Stimulated activated CD4-positive, alpha-beta T cell treated with anti-CD3 and anti-CD28 coated beads, Interleukin-2, amount 100 ng/mL, for 48 hours (primary cell): Measurements from ENCODE around the gene ZFX.
A peak's percentile ranks its signal among the peaks of the same experiment; 100 is the strongest.
"Not testable (repeated sequence)": the region's sequence is repeated elsewhere in the genome, so short reads cannot be mapped to it uniquely, and the experiment has no call there.

ENCODE experiments used
- DNase-seq, 2 donors: peaks; one replicate each; pipeline ENCODE4 v3.0.0-alpha.2; 2020

The ZFX gene

DNA sequence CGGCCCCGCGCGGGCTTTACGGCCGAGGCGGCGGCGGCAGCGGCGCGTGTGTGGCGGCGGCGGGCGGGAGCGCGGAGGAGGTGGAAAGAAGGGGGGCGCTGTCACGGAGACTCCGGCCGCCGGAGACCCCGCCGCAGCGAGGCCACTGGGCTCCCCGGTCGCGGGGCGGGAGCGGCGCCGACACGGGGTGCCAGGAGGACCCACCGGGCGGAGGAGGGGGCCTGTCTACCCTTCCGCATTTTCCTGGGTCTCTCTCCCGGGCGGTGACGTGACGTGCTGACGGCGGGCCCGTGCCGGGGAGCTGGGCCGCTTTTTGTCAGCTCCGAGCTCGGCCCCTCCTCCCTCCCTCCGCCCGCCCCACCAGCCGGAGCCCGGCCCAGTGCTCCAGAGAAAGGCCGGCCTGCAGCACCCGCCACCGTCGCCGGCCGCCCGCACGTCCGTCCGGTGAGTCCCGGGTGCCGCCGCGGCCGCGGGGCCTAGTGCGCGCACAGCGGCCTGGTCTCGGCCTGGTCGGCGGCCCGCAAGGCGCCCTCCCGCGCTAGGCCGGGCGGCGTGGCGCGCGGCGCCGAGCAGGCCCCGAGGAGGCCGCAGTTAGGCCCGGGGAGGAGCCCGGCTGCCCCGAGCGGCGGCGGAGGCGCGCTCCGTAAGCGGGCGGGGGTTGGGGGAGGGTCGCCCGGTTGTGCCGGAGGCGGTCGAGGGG lies at the start of gene ZFX:
Gene ZFX (plus strand): TSS at position 379 of the 700 bp plus-strand sequence. CDS start 23,014 bp downstream, outside the sequence.
- DNase-seq, result peak in 1 of 2 donors; percentile 64

DNA sequence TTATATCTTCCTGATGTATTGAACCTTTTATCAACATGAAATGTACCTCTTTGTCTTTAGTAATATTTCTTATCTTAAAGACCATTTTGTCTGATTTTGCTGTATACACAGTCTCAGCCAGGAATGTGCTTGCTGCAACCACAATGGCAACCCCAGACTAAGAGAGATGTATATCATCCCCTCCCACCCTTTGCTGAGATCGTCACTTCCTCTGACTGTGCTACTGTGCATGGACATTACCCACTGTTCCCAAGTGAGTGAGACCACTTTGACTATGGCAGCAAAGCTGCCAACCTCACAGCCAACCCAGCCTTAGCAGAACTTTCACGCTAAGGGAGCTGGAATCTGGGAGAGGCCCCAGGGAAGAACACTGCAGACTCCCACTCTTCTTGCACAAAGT lies 48.8 kb upstream of the ZFX start:
- no peak for DNase-seq

DNA sequence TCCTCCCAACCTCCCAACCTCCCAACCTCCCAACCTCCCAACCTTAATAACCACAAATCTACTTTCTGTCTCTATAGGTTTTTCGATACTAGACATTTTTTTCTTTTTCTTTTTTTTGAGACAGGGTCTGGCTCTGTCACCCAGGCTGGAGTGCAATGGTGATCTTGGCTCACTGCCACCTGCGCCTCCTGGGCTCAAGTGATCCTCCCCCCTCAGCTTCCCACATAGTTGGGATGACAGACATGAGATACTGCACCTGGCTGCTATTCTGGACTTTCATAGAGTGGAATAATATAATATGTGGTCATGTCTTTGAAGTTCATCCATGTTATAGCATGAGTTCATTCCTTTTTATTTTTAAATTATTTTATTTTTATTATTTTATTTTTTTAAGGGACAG lies 39.5 kb upstream of the ZFX start:
- no peak for DNase-seq

DNA sequence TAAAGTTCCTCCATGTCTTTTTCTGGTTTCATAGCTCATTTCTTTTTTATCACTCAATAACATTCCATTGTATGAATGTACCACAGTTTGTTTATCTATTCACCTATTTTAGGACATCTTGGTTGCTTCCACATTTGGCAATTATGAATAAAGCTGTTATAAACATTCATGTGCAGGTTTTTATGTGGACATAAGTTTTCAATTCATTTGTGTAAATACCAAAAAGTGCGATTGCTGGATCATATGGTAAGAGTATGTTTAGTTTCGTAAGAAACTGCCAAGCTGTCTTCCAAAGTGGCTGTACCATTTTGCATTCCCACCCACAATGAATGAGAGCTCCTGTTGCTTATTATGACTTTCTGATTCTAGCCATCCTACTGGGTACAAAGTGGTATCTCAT lies 36.3 kb upstream of the ZFX start:
- DNase-seq, result no peak

DNA sequence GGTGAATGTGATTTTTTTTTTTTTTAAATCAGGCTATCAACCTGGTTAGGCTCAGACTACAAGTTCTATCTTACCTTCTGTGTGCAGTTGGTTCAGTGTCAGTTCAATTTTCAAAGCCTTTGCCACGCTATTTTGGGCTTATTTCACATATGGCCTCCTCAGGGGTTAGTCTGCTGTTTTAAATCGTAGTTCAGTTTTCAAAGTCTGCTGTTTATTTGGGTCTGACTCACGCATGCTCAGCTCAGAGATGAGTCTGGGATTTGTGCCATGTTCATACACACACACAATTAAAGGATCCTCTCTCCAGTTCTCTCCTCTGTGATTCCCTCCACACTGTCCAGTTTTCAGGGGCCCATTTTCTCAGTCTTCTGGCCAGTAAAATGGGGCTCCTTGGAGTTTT lies 32.3 kb upstream of the ZFX start:
- no peak for DNase-seq

DNA sequence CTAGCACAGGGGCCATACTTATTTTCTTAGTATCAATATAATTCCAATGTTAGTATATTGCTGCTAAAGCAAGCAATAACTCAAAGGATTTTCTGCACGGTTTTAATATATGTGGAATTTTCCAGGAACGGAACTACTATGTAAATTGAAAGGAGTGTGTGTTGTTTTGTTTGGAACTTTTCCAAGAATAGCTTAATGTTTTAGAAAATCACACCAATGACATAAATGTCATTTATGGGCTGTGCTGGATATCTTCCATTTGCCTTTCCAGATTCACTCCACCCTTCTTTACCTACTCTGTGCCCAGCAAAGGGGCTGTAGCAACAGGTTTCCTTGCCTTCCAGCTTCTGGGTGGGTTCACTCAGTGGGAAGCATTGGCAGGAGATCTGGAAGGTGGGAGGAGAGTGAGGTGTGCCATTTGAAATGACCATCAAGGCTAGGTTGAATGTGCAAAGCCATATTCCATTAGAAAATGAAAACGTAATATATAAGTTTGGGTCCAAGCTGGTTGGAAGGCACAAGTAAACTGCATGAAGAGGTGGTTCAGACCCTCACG lies 25.2 kb upstream of the ZFX start:
- DNase-seq, result no peak

DNA sequence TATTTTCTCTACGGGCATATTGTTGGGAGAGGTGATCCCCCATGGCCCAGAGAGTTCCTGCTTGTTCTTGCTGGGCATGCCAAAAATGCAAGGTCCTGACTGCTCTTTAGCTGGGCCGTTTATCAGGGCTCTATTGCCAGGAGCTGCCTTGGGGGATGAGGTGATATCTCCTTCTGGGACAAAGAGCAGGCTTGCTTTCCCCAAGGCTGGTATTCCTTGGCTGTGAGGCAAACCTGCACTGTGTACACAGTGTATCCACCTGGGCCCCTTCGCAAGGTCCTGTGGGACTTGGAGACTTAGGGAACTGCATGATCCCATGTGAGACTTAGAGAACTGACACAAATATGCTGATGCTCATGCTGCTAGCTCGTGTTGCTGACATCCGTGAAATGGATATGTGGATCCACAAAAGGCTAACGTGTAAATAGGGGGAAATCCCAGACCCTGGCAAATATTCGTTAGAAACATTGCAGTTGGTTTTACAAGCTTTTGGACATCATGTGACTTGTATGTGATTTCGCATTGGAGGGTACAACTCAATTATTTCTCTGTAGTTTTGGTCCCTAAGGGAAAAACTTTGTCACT lies 24.4 kb upstream of the ZFX start:
- no peak for DNase-seq

DNA sequence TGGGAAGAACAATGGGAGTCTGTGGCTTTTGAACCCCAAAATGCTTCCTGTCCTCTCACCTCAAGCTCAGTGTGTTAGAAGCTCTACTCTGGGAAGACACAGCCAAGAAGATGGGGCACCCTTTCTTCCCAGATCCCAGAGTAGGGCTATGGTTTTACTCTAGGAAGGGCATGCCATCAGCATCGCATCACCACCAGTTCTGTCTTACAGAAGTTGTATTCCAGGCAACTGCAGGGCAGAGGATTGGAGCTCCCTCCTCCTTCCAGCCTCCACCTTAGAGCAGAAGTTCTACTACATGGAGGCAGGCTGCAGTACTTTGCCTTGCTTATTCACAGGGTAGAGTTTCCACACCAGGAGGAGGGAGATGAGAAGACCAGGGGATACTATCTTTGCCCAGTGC lies 18.1 kb upstream of the ZFX start:
- no peak for DNase-seq

DNA sequence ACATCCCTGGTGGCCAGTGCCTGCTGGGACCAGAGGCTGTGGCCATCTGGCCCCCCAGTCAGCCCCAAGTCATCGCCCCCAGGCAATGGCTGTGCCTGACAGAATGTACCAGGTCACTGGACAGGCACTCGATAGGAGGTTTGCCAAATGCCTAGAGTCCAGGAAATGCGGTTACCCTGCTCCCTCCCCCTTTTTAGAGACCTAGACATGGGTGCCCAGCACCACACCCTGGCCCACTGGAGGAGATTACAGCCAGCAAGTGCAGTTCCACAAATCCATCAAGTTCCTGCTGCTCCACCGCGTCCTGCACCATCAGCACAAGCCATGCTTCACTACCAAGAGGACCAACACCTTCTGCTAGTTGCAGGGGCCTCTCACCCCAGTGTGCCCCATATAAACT lies 16.2 kb upstream of the ZFX start:
- DNase-seq, result no peak

DNA sequence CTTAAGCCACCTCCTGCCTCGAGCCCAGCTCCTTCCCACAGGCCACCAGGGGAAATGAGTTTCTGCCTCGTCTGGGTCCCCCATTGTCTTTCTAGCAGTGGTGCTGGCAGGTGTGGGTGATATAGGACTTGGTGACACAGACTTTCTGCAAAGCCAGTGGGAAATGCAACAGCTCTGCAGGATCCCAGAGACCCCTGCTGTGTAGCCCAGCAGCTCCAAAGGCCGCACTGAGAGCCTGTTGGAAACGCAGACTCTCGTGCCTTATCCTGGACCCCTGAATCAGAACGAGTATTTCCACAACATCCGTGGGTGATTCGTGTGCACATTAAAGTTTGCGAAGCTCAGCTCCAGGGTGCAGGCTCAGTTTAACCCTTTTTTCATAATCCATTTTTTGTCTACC lies 13.8 kb upstream of the ZFX start:
- DNase-seq, result not testable (repeated sequence)

DNA sequence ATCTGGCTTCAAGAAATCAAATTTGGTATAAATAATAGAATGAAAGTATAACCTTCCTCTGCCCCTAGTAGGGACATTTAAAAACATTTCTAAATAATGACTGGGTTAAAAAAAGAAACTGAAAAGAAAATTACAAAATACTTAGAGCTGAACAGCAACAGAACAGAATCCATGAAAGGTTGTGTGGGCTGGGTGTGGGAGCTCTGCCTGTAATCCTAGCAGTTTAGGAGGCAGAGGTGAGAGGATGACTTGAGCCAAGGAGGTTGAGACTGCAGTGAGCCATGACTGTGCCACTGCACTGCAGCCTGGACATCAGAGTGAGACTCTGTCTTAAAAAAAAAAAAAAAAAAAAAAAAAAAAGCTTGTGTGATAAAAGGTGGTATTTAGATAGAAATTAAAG lies 12.3 kb upstream of the ZFX start:
- no peak for DNase-seq

DNA sequence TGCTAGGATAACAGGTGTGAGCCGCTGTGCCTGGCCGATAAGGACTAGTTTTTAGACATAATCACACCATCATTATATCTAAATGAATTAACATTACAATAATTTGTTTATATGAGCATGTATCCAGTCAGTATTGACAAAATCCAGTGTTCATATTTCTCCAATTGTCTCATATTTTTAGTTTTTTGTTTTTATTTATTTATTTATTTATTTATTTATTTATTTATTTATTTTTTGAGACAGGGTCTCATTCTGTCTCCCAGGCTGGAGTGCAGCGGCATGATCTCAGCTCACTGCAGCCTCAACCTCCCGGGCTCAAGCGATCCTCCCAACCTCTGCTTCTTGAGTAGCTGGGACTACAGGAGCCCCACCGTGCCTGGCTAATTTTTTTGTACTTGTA lies 5.5 kb upstream of the ZFX start:
- not testable (repeated sequence) for DNase-seq

DNA sequence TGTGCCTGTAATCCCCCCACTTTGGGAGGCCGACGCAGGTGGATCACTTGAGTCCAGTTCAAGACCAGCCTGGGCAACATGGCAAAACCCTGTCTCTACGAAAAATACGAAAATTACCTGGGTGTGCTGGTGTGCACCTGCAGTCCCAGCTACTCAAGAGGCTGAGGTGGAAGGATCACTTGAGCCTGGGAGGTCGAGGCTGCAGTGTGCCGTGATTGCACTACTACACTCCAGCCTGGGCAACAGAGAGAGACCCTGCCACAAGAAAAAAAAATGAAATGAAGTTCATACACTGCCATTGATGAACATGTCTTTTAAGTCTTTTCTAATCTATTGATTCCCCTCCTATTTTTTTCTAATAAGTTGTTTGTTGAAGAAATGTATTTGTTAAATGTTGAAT lies 5.0 kb upstream of the ZFX start:
- no peak for DNase-seq

DNA sequence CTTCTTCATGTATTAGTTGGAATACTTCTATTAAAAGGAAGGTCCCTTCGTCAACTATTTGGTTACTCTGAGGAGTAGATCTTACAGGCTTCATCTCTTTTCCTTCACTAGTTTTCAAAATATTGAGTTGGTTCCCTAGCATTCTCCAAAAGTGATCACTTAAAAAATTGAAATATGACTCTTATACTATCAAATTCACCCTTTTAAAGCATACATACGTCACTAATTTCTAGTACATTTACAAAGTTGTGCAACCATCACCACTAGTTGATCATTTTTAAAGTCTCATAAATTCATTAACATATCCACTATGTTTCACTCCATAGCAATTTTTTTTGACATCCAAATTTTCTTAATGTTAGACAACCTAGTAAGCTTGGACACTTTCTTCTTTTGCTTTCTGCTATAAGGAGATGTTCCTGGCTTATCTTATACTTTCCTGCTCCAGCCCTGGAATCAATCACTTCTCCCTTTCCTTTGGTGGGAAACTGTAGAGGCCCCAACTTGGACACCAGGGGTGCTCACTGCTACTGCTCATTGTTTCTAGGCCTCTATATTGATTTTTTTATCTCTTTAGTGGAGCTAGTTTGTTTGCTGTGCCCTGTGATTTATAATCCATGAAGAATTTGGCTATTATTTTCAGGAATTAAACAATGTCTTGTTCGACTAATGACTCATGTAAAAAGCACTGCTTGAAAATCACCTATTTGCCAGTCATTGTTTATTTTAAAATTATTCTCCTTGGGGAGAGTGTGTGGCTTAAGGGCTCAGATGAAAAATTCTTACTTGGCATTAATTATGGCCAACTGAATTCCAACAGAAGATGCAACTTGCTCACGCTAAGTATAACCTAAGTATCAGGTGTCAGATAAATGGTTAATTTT lies 4.0 kb upstream of the ZFX start:
- no peak for DNase-seq

DNA sequence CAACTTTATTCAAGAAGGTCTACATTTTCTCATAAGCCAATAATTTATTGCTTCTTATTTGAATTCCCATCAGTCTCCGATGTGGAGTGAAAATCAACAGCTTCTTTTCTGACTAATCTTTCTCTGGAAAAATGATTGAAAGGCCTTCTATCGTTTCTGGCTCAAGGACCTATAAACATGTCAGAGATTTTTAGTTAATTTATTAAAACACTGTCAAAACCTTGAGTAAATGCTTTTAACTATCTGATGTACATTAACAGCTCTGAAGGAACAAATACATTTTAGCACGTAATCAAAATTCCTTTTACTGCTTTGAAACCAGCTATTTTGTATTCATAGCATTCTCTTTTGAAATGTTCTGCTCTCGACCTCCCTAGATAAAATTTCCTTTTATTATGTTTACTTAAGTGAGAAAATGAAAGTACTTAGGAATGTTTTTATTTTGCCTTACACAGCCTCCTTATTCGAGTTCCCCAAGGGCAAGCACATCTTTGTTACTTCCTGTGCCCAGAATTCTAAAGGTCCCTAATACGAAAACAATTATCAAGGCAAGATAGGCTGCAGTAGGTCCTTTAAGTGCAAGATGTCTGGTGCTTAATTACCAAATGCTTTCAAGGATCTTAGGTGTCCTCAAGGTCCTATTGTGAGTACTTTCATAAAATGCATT lies 3.1 kb upstream of the ZFX start:
- DNase-seq, result no peak

DNA sequence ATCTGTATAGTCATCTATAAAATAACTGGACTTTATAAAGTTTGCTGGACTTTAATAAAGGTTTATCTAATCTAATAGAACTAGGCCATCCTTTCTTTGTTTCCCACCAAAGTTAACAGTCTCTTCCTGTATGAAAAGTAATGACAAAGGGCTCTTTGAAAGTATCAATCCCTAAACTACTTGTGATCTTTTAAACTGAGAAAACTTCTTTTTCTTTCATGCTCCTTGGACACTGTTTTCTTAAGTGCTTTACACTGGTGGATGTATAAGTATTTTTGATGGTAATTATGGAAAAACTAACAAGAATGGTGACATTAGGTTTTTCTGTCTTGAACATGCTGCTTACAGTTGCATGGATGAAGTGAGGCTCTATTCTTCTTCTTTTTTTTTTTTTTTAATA lies 2.4 kb upstream of the ZFX start:
- DNase-seq, result no peak

DNA sequence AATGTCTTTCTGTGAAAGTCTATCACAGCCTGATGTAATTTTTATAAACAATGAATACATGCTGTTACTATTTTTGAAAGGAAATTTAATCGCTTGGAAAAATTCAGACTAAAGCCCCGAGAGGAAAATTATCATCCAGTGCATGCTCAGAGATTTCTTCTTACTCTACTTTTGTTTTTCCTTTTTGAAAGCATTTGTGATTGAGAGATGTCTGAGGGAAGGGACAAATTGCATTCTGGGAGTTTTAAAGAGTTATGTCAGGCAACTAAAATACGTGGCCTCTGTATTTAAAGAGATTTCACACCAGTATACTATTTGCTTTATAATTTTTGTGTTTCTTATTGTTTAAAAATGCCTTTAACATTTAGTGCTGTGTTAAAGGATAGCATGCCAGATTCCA lies 1.4 kb upstream of the ZFX start:
- no peak for DNase-seq

DNA sequence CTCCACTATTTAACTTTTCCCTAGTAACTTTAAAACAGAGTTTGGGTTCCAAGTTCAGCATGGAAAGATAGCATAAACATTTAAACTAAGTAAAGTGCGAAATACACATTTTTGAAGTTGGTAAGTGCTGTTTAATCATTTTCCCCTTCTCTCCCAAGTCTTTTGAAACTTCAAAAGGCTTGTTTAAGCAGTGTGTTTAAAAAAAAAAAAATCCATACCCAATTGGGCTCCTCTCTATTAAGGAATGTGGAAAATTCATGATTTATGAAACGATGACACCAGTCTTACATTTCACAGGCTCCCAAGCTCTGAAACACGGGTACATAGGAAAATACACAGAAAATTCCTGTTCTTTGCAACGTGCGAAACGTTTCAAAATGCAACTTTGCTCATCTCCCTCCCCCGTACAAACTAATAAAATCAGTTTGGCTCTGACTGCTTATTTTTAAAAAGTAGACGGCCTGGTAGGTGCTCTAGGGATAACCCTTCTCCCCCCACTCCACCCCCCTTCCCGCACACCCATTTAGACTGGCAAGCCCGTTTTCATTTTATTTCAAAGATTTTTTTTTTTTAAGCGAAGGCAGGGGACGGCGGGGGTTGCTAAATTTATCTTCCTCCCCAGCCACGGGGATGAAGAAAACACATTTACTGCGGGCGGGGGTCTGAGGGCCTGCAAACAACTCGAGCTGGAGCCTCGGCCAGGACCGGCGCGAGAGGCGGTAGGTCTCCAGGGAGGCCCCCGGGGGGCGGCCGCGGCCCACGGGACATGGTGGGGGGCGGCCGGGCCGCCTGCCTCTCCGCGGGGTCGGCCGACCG lies 786 bp upstream of the ZFX start:
- no peak for DNase-seq

DNA sequence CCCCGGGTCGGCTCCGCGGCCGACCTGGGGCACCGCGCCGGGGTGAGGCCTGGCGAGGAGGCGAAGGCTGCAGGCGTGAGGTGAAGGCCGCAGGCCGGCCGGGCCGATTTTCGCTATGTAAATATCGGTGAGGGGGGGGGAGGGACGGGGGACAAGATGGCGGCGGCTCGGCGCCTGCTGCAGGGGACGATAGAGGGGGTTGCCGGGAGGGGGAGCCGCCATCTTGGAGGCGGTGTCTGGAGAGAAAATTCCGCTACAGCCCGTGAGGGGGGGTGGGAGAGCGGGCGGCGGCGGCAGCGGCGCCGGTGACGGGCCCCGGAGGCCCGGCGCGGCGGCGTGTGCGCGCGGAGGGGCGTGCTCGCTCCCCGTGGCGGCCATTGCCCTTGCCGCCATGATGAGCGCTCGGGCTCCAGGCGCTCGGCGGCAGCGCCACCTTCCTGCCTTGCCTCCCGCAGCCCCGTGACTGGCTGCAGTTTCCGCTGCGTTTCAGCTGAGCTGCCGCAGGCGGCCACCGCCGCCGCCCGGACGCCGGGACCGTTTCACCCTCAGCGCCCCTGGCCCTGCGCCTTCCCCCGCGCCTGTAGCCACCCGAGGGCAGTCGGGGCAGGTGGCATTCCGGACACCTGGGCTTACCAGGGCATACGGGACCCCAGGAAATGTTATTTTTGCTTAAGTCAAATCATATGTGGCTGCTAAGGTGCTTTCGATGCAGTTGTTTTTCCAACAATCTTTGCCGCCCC lies 692 bp downstream of the ZFX start:
- peak; percentile 59 to 82 for DNase-seq

DNA sequence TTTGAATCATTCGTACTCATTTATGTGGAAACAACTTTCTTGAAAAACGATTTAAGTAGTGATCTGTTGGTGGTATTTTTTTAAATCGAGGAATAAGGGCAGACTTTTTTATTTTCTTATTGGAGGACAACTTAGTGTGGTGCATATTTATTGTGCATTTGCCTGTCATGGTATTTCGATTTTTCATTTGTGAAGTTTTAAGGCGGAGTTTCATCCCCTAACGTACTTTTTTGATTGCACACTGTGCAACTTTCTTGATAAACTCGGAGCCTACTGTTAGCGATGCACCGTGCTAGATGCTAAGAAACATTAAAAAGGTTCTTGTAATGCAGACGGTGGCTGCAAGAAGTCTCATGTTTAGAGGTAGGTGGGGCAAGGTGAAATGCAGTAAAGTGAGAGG lies 1.4 kb downstream of the ZFX start:
- DNase-seq, result no peak

DNA sequence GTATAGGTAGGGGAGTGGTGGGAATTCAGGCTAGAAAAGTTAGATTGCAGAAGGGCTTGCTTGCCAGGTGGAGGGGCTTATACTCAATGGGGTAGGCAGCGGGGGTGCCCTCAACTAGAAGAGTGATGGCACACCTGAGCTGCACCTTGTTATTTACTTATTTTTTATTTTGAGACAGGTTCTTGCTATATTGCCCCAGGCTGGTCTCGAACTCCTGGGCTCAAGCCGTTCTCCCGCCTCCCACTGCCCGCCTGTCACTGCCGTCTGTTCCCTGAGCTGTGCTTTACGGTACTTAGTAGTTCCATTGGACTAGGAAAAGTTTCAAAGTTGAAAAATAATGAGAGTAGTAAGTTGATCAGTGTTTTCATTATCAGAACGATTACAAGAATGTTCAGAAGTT lies 2.0 kb downstream of the ZFX start:
- no peak for DNase-seq
